Fibroblast of mammary gland (primary cell): Measurements from ENCODE around the gene LIN28A.

Experiments
- DNase-seq: peaks from one replicate; pipeline ENCODE4 v3.0.0-alpha.2; 2010; ENCODE audit warnings: low read depth
- H3K4me3 ChIP-seq: 2 replicates; pipeline ENCODE4 v1.5.1; 2011; ENCODE audit warnings: low read depth, mild to moderate bottlenecking, low read length, moderate library complexity; ENCODE audit not compliant: control insufficient read depth
- TF ChIP-seq, protein P1 (sequence below): conservative IDR thresholded peaks from 2 replicates; pipeline ENCODE4 v1.5.1; 2011; ENCODE audit warnings: low read depth, low read length, inconsistent platforms; ENCODE audit not compliant: control insufficient read depth, insufficient read depth

LIN28A gene

DNA sequence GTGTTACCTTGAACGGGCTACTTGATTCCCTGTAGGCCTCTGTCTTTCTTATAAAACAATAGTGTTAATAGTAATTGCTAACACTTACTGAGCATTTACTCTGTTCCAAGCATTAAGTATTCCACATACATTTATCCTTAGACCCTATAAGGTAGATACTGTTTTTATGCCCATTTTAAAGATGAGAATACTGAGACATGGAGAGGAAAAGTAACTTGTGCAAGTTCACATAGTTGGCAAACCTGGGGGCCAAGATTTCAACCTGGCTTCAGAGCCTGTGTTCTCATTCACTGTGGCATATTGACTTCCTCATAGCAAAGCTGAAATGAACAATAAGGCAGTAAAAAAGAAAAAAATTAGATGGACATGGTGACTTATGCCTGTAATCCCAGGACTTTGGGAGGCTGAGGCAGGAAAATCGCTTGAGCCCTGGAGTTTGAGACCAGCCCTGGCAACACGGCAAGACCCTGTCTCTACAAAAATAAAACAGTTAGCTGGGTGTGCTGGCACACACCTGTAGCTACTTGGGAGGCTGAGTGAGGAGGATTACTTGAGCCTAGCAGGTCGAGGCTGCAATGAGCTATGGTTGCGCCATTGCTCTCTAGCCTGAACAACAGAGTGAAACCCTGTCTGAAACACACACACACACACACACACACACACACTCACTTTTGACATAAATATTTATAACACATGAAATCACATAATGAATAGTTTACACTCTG, 42.0 kb downstream of the LIN28A start:
- TF ChIP-seq, protein P1, sequence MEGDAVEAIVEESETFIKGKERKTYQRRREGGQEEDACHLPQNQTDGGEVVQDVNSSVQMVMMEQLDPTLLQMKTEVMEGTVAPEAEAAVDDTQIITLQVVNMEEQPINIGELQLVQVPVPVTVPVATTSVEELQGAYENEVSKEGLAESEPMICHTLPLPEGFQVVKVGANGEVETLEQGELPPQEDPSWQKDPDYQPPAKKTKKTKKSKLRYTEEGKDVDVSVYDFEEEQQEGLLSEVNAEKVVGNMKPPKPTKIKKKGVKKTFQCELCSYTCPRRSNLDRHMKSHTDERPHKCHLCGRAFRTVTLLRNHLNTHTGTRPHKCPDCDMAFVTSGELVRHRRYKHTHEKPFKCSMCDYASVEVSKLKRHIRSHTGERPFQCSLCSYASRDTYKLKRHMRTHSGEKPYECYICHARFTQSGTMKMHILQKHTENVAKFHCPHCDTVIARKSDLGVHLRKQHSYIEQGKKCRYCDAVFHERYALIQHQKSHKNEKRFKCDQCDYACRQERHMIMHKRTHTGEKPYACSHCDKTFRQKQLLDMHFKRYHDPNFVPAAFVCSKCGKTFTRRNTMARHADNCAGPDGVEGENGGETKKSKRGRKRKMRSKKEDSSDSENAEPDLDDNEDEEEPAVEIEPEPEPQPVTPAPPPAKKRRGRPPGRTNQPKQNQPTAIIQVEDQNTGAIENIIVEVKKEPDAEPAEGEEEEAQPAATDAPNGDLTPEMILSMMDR = no peak
- no peak overlapping the region for H3K4me3 ChIP-seq
- no peak for DNase-seq

DNA sequence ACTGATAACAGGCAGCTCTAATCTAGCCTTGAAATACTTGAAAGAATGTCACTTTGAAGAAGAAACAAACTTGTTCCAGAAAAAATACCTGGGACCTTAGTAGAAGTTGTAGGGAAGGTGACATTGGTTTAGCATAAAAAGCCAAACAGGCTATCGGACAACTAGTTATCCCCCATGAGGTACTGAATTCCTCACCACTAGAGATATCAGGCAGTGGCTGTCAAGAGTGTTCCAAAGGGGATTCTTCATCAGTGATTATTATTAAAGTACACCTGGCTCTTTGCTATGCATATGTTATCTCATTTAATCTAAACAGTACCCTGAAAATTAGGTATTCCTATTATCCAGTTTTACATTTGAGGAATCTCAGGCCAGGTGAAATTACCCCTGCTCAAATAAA, 48.5 kb downstream of the LIN28A start:
- DNase-seq = no peak
- TF ChIP-seq, protein P1 = no peak
- no peak overlapping the region for H3K4me3 ChIP-seq

DNA sequence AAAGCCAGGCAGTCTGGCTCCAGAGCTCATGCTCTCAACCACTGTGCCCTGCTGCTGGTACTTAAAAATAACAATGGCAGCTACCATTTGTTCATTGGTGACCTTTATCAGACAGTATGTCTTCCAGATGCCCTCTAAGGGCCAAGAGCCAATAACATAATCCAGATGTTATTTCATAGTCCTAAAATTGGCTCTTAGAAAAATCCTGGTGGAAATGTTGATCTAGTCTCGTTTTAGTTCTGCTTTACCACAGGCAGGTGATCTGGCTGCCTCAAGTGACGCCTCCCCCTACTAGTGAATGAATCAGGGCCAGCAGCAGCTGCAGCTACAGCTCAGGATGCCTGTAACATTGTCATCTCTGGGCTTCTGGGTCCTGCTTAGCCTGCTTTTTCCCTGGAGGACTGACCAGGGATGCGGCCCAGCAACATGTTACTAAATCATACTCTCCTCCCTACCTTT, 49.0 kb downstream of the LIN28A start:
- DNase-seq = no peak
- TF ChIP-seq, protein P1 = no peak

DNA sequence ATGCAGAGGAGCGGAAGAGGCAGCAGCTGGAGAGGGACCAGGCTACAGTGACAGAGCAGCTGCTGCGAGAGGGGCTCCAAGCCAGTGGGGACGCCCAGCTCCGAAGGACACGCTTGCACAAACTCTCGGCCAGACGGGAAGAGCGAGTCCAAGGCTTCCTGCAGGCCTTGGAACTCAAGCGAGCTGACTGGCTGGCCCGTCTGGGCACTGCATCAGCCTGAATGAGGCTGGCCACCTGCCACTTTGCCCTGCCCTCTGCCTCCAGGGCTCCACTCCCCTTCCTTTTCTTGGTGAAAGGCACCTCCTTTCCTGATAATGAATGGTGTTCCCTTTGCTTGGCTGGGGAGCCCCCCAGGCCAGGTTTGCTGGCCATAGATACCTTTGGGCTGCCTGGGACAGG, 58.3 kb downstream of the LIN28A start:
- TF ChIP-seq, protein P1 = no peak
- no peak for DNase-seq
- no peak overlapping the region for H3K4me3 ChIP-seq

More for the DNA sequence above, 49.0 kb downstream of the LIN28A start:
- H3K4me3 ChIP-seq = no peak overlapping the region

DNA sequence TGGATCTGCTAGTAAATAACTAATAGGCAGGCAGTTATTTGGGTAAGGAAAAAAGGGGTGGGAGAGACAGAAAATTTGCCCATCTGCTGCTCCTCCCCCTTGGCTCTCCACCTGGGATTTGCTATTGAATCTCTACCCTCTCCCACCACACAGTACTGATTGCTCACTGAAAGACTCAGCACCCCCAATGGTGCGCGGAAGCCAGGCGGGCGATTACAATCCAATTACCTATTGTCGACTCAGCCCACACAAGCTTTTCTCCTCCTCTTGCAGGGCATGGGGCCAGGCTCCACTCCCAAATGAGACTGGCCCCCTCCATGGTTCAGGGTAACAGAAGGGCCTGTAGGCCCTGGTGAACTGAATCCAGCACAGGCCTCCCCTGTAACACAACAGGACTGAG, 58.9 kb downstream of the LIN28A start:
- H3K4me3 ChIP-seq = no peak overlapping the region
- TF ChIP-seq, protein P1 = no peak
- no peak for DNase-seq

DNA sequence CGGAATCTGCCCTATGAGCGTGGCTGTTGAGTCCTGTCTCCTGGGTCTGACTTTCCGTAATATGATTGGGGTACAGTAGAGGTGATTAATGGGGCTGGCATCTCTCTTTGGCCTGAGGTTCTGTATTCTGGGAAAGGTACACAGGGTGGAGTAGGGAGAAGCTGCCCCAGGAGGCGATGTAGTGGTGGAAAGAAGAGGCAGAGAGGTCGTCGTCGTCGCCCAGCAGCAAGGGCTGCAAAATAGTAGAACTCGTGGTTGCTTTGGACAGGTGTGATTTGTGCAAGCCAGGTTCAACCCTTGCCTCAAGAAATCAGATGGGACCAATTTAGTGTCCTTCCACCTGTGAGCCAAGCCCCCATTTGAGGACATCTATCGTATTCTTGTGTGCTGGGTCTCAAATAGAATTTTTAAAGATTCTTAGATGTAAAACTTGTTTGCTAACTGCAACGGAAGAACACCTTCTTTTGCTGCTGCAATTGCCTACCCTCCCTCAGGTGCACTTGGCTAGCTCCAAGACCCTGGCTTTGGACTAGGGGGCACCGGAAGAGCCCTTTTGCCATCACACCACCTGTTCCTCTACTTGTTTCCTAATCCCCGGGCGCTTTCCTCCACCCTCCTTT, 60.4 kb downstream of the LIN28A start:
- H3K4me3 ChIP-seq = peak overlapping the region; percentile 60
- no peak for DNase-seq
- TF ChIP-seq, protein P1 = no peak
